Measurements from ENCODE around the gene FAM9C. TPM values are rescaled to one million over a fixed set of nuclear protein-coding genes. Genes with fewer than 3 reads are reported as not detected.
A peak's percentile ranks its signal among the peaks of the same experiment; 100 is the strongest.

The FAM9C gene
- total RNA-seq, 1 donor from 2014 or later: not detected

GRCh38 chrX:13078739-13079444 lies 34.5 kb upstream of the FAM9C start:
- peaks cover 54% of the 10 kb centered on the region for H3K4me1 Mint-ChIP-seq (ENCODE audit: low read depth)

DNA sequence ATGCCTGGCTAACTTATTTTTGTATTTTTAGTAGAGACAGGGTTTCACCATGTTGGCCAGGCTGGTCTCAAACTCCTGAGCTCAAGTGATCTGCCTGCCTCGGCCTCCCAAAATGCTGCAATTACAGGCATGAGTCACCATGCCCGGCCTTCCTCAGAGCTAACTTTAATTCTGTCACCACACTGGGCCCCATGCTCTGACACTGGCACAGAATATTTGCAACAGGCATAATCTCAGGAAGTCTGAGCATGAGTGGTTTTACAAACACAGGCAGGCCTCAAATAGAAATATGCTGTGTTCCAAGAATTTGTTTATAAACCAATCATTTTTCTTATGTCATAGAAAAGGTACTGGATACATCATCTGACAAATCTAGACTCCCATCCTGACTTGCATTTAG lies 32.7 kb upstream of the FAM9C start:
- Mint-ChIP-seq H3K36me3 (ENCODE audit: low read depth) (no peaks in the 10 kb centered on the region), H3K27ac (ENCODE audit: unreplicated experiment) (peak overlapping the region; percentile 65), H3K4me1 (ENCODE audit: low read depth) (peaks cover 49% of the 10 kb centered on the region), H3K27me3 (ENCODE audit: low read depth) (no peaks in the 10 kb centered on the region), H3K4me3 (ENCODE audit: unreplicated experiment) (no peak overlapping the region), H3K9me3 (ENCODE audit: low read depth) (no peaks in the 10 kb centered on the region)
- no peak for DNase-seq (ENCODE audit: low spot score)
- TF ChIP-seq CTCF (IDR thresholded peaks at IDR 0.05): no peak

More at GRCh38 chrX:13078739-13079444, 34.5 kb upstream of the FAM9C start:
- no peaks in the 10 kb centered on the region for H3K36me3 Mint-ChIP-seq (ENCODE audit: low read depth)
- no peaks in the 10 kb centered on the region for H3K27me3 Mint-ChIP-seq (ENCODE audit: low read depth)
- TF ChIP-seq CTCF (IDR thresholded peaks at IDR 0.05): peak; percentile 28
- H3K4me3 Mint-ChIP-seq (ENCODE audit: unreplicated experiment): peak overlapping the region; percentile 51
- no peaks in the 10 kb centered on the region for H3K9me3 Mint-ChIP-seq (ENCODE audit: low read depth)
- peak overlapping the region; percentile 94 for H3K27ac Mint-ChIP-seq (ENCODE audit: unreplicated experiment)
- DNase-seq (ENCODE audit: low spot score): no peak

DNA sequence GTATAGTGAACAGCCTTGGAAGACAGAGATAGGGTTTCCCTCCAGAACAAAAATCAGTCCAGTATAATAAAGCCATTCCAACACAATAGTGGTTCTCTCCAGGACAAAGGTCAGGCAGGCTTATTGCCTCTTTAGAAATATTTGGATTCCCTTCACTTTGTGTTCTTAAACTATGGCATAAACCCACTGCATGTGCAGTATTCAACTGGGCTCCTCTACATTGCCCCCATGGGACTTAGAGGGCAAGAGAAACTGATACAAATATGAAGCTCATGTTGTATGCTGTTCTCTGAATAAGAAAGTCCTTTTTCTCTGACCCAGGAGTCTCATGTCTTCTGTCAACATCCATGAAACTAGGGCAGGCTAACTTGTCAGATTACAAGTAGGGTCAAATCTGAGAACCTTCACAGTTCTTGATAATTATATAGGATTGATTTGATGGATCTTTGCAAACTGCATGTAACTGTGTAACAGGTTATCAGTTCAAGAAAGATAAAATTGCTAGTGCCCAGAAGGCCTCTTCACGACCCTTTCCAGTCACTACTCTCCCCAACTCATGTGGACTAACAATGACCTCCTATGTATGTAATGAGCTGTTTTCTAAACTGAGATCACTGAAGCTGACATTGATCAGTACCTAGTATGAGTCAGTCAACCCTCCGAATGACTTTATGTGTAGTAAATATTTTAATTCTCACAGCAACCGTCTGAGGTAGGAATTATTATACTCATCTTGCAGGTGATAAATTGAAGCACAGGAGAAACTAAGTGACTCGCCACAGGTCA lies 31.9 kb upstream of the FAM9C start:
- H3K27me3 Mint-ChIP-seq (ENCODE audit: low read depth): no peaks in the 10 kb centered on the region
- H3K9me3 Mint-ChIP-seq (ENCODE audit: low read depth): peaks cover under 1% of the 10 kb centered on the region
- no peak for DNase-seq (ENCODE audit: low spot score)
- peaks cover 41% of the 10 kb centered on the region for H3K4me1 Mint-ChIP-seq (ENCODE audit: low read depth)
- no peak overlapping the region for H3K4me3 Mint-ChIP-seq (ENCODE audit: unreplicated experiment)
- H3K36me3 Mint-ChIP-seq (ENCODE audit: low read depth): no peaks in the 10 kb centered on the region
- TF ChIP-seq CTCF (IDR thresholded peaks at IDR 0.05): no peak
- H3K27ac Mint-ChIP-seq (ENCODE audit: unreplicated experiment): no peak overlapping the region

DNA sequence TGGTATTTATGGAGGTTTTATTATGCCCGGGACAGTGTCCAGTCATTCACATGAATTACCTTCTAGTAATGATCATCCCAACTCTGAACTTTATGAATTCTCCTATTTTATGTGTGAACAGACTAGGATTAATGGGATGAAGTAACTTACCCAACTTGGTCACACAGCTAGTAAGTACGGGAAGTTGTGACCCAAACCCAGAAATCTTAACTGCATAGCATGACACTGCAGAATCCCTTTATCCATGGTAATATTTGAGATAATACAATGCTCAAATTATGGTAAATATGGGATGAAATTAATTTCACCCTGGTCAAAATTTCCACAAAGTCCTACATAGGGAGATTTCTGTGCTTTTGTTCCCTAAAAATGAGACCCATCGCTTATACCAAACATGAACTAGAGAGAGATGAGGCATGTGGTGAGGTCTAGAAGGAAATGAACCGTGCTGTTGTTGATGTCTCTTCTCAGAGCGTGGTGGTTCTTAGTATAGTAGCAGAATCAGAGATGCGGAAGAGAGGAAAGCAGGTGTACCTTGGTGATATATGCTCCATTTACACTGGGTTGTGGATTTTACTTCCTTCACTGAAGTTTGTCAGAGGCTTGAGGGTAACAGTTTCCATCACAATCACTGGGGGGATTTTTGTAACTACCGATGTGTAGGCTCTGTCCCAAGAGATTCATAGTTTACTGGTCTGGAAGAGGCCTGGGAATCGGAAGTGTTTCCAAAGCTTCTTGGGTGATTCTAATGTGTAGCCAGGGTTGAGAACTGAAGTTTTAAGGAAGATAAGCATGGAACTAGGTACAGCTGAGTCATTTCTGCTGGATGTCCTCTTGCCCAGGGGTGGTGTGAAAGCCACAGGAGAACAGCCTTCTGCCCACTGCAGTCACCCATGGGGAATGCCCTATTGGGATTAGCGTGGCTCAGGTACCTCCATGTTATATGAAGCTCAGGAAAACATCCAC lies 30.2 kb upstream of the FAM9C start:
- no peak for DNase-seq (ENCODE audit: low spot score)
- Mint-ChIP-seq H3K36me3 (ENCODE audit: low read depth) (no peaks in the 10 kb centered on the region), H3K9me3 (ENCODE audit: low read depth) (peaks cover 7% of the 10 kb centered on the region), H3K27me3 (ENCODE audit: low read depth) (no peaks in the 10 kb centered on the region), H3K4me1 (ENCODE audit: low read depth) (peaks cover 26% of the 10 kb centered on the region), H3K27ac (ENCODE audit: unreplicated experiment) (no peak overlapping the region), H3K4me3 (ENCODE audit: unreplicated experiment) (no peak overlapping the region)
- TF ChIP-seq CTCF (IDR thresholded peaks at IDR 0.05): no peak

Data from chondrocyte (in vitro differentiated cells).